Right renal cortex interstitium (tissue), 3 donors: Measurements from ENCODE around the gene HOMER2. TPM values are rescaled to one million over a fixed set of nuclear protein-coding genes. Genes with fewer than 3 reads are reported as not detected.
"Not testable (repeated sequence)": the region's sequence is repeated elsewhere in the genome, so short reads cannot be mapped to it uniquely, and the experiment has no call there.

Source experiments
- DNase-seq, 3 donors: peaks; one replicate each; pipeline ENCODE4 v3.0.0-alpha.2; 2013; ENCODE audit warnings: low read depth in 3 of 3, low spot score in 2 of 3
- polyA plus RNA-seq, 3 donors: library from polyadenylated mRNA; unstranded; fragments of 120-200 nt; gene quantifications; one replicate each; pipeline ENCODE4 v1.2.1, GENCODE V29; 2013; ENCODE audit not compliant: insufficient read length in 3 of 3

HOMER2 gene
- polyA plus RNA-seq, 3 donors = 28.3 to 29.8 (median 29.3) TPM

GRCh38 chr15:82840166-82840565, 112.4 kb downstream of the HOMER2 start:
- DNase-seq = no peak

- no peak for DNase-seq
Measured at GRCh38 chr15:82839136-82839535, 113.4 kb downstream of the HOMER2 start.

- DNase-seq = no peak
Measured at GRCh38 chr15:82838096-82838735, 114.3 kb downstream of the HOMER2 start.

GRCh38 chr15:82835391-82835917, 117.1 kb downstream of the HOMER2 start:
- DNase-seq = no peak

GRCh38 chr15:82833362-82833682, 119.2 kb downstream of the HOMER2 start:
- DNase-seq = no peak

- no peak for DNase-seq
Measured at GRCh38 chr15:82832601-82833361, 119.7 kb downstream of the HOMER2 start.

- no peak for DNase-seq
Measured at GRCh38 chr15:82831894-82832600, 120.5 kb downstream of the HOMER2 start.

- DNase-seq = no peak
Measured at GRCh38 chr15:82830427-82831173, 121.9 kb downstream of the HOMER2 start.

GRCh38 chr15:82829234-82829633, 123.3 kb downstream of the HOMER2 start:
- no peak for DNase-seq

- DNase-seq = no peak
Measured at GRCh38 chr15:82828075-82828474, 124.4 kb downstream of the HOMER2 start.

- DNase-seq = no peak
Measured at GRCh38 chr15:82823049-82823448, 129.5 kb downstream of the HOMER2 start.

- not testable (repeated sequence) for DNase-seq
Measured at GRCh38 chr15:82821851-82822250, 130.7 kb downstream of the HOMER2 start.

GRCh38 chr15:82821396-82821795, 131.1 kb downstream of the HOMER2 start:
- DNase-seq = not testable (repeated sequence)

- DNase-seq = no peak
Measured at GRCh38 chr15:82820128-82820527, 132.4 kb downstream of the HOMER2 start.

- no peak for DNase-seq
Measured at GRCh38 chr15:82812994-82813393, 139.5 kb downstream of the HOMER2 start.

GRCh38 chr15:82810890-82811426, 141.6 kb downstream of the HOMER2 start:
- DNase-seq = peak in 1 of 3 donors; percentile 16

GRCh38 chr15:82810061-82810889, 142.2 kb downstream of the HOMER2 start:
- peak in 1 of 3 donors; percentile 19 for DNase-seq

GRCh38 chr15:82809308-82810060, 143.0 kb downstream of the HOMER2 start, which contains the start of gene WHAMM:
Gene WHAMM, plus strand, starts transcription at chr15:82809628. Its CDS starts 99 bp downstream, at chr15:82809727.
- peak; percentile 85 to 96 (median 95) for DNase-seq

- DNase-seq = no peak
Measured at GRCh38 chr15:82808634-82809041, 143.9 kb downstream of the HOMER2 start.
